Natural killer cell (primary cell): Measurements from ENCODE around the gene RAN. TPM values are rescaled to one million over a fixed set of nuclear protein-coding genes. Genes with fewer than 3 reads are reported as not detected.

Experiments
- ATAC-seq, 3 donors: fragments of 150-1000 bp in 2 of 3; fragments of 200-7000 bp in 1 of 3; cut with Tn5 transposase; 1 replicate in 1 of 3; 2 replicates in 2 of 3; pipeline ENCODE4 v1.10.0; 2021; ENCODE audit warnings: mild to moderate bottlenecking in 2 of 3, moderate library complexity in 2 of 3
- DNase-seq, 2 donors: peaks; one replicate each; pipeline versions ENCODE4 v3.0.0 to v3.0.0-alpha.2; 2013 to 2021; ENCODE audit warnings: mixed read lengths in 1 of 2
- H3K27ac ChIP-seq: one replicate; pipeline ENCODE4 v1.5.1; 2013; ENCODE audit warnings: mild to moderate bottlenecking, low read length
- H3K27me3 ChIP-seq: one replicate; pipeline ENCODE4 v1.6.1; 2013; ENCODE audit warnings: low read length; ENCODE audit not compliant: control insufficient read depth, insufficient read depth
- H3K36me3 ChIP-seq: one replicate; pipeline ENCODE4 v1.6.1; 2013; ENCODE audit warnings: low read length; ENCODE audit not compliant: control insufficient read depth, insufficient read depth
- H3K4me1 ChIP-seq: one replicate; pipeline ENCODE4 v1.6.1; 2013; ENCODE audit warnings: low read length; ENCODE audit not compliant: control insufficient read depth, insufficient read depth
- H3K4me3 ChIP-seq: one replicate; pipeline ENCODE4 v1.5.1; 2013; ENCODE audit warnings: low read length
- H3K9me3 ChIP-seq: one replicate; pipeline ENCODE4 v1.6.1; 2013; ENCODE audit warnings: low read length; ENCODE audit not compliant: control insufficient read depth, insufficient read depth
- H3K27ac Mint-ChIP-seq, 2 donors: one replicate each; pipeline ENCODE4 v1.8.0; 2022; ENCODE audit warnings: mild to moderate bottlenecking in 2 of 2, mixed read lengths in 2 of 2, moderate library complexity in 1 of 2
- H3K27me3 Mint-ChIP-seq, 2 donors: one replicate each; pipeline ENCODE4 v1.8.0; 2022; ENCODE audit warnings: low read depth in 2 of 2, mixed read lengths in 2 of 2
- H3K36me3 Mint-ChIP-seq: one replicate; pipeline ENCODE4 v1.8.0; 2022; ENCODE audit warnings: mixed read lengths
- H3K4me1 Mint-ChIP-seq, 2 donors: one replicate each; pipeline ENCODE4 v1.8.0; 2022; ENCODE audit warnings: mixed read lengths in 2 of 2
- H3K4me3 Mint-ChIP-seq: one replicate; pipeline ENCODE4 v1.8.0; 2022; ENCODE audit warnings: mild to moderate bottlenecking, moderate library complexity, mixed read lengths
- H3K9me3 Mint-ChIP-seq, 2 donors: one replicate each; pipeline ENCODE4 v1.8.0; 2022; ENCODE audit warnings: mixed read lengths in 2 of 2
- CTCF ChIP-seq: fragments of 200-600 bp; IDR thresholded peaks from one replicate; pipeline ENCODE4 v1.8.0; 2022; ENCODE audit warnings: antibody characterized with exemption
- WGBS: methylation state at CpG from one replicate; pipeline ENCODE4 v1.1.7; 2013; ENCODE audit warnings: missing lambda C conversion rate; ENCODE audit not compliant: insufficient coverage; 5-methylcytosine and 5-hydroxymethylcytosine counted together
- intact Hi-C: fragments of 100-400 bp; cut with micrococcal nuclease; formaldehyde crosslinking; loops from one replicate; pipeline ENCODE4 v1.14.2; 2022
- total RNA-seq, 4 donors: library from RNA; stranded (reverse); fragments of 120-200 nt in 1 of 4; gene quantifications; one replicate each; pipeline versions ENCODE4 v1.2.3 to v1.2.4, GENCODE V29; 2013 to 2022

The RAN gene
- total RNA-seq, 3 donors from 2014 or later (not counting 1 experiment from before 2014, with no cell fraction given) = 244 to 264 (median 247) TPM

- H3K9me3 ChIP-seq = no peaks in the 10 kb centered on the region
- H3K36me3 ChIP-seq = no peaks in the 10 kb centered on the region
- WGBS = 87% methylated on average over 6 of the region's 7 CpGs
- H3K4me1 Mint-ChIP-seq = no peaks in the 10 kb centered on the region
- intact Hi-C loops = no loop called here
- H3K4me3 ChIP-seq = no peak overlapping the region
- H3K36me3 Mint-ChIP-seq = no peaks in the 10 kb centered on the region
- DNase-seq = no peak
- no peak overlapping the region for H3K27ac Mint-ChIP-seq
- TF ChIP-seq CTCF = no peak
- H3K4me1 ChIP-seq = no peaks in the 10 kb centered on the region
- no peaks in the 10 kb centered on the region for H3K9me3 Mint-ChIP-seq
- H3K27ac ChIP-seq = no peak overlapping the region
- peaks cover 3% of the 10 kb centered on the region for H3K27me3 ChIP-seq
- H3K4me3 Mint-ChIP-seq = no peak overlapping the region
- no peak for ATAC-seq
- H3K27me3 Mint-ChIP-seq = peaks cover 17 to 28% of the 10 kb centered on the region in 2 donors
These were observed 22.1 kb upstream of the RAN start for GRCh38 chr12:130849561-130850417.

GRCh38 chr12:130850418-130851021 is 21.3 kb upstream of the RAN start:
- TF ChIP-seq CTCF = no peak
- H3K4me1 Mint-ChIP-seq = no peaks in the 10 kb centered on the region
- Histone ChIP-seq H3K27me3 (peaks cover 3% of the 10 kb centered on the region), H3K9me3 (no peaks in the 10 kb centered on the region), H3K4me3 (no peak overlapping the region), H3K36me3 (no peaks in the 10 kb centered on the region), H3K27ac (no peak overlapping the region), H3K4me1 (no peaks in the 10 kb centered on the region)
- H3K36me3 Mint-ChIP-seq = no peaks in the 10 kb centered on the region
- H3K9me3 Mint-ChIP-seq = no peaks in the 10 kb centered on the region
- no peak overlapping the region for H3K27ac Mint-ChIP-seq
- ATAC-seq (no peak), DNase-seq (no peak)
- intact Hi-C loops = no loop called here
- 86% methylated on average over 12 of the region's 12 CpGs for WGBS
- H3K27me3 Mint-ChIP-seq = peaks cover 18 to 22% of the 10 kb centered on the region in 2 donors
- H3K4me3 Mint-ChIP-seq = no peak overlapping the region

- Mint-ChIP-seq H3K27me3 (peaks cover 14 to 16% of the 10 kb centered on the region in 2 donors), H3K4me1 (no peaks in the 10 kb centered on the region)
- WGBS = 93% methylated on average over 3 of the region's 4 CpGs
These were observed 15.8 kb upstream of the RAN start for GRCh38 chr12:130856088-130856487.

More at GRCh38 chr12:130856088-130856487, 15.8 kb upstream of the RAN start:
- ATAC-seq = no peak
- Histone ChIP-seq H3K9me3 (no peaks in the 10 kb centered on the region), H3K27ac (no peak overlapping the region), H3K4me1 (no peaks in the 10 kb centered on the region), H3K36me3 (no peaks in the 10 kb centered on the region), H3K4me3 (no peak overlapping the region), H3K27me3 (peaks cover 3% of the 10 kb centered on the region)
- no peaks in the 10 kb centered on the region for H3K36me3 Mint-ChIP-seq
- no peak overlapping the region for H3K4me3 Mint-ChIP-seq
- H3K27ac Mint-ChIP-seq = no peak overlapping the region
- no peak for TF ChIP-seq CTCF
- intact Hi-C loops = no loop called here
- no peak for DNase-seq
- no peaks in the 10 kb centered on the region for H3K9me3 Mint-ChIP-seq
